GM10266 (cell line): ENCODE results near the gene STARD9.

Source experiments
- DNase-seq: peaks from one replicate; pipeline ENCODE4 v3.0.0; 2012; ENCODE audit errors: extremely low spot score
- CTCF ChIP-seq: IDR thresholded peaks from 2 replicates; pipeline ENCODE4 v1.5.1; 2012; ENCODE audit warnings: mild to moderate bottlenecking, low read depth; ENCODE audit not compliant: control insufficient read depth, insufficient read depth; ENCODE audit errors: missing control alignments

Gene STARD9

GRCh38 chr15:42734076-42734672 is 158.8 kb downstream of the STARD9 start:
- no peak for TF ChIP-seq CTCF
- no peak for DNase-seq

- TF ChIP-seq CTCF: no peak
- DNase-seq: no peak
Observed at GRCh38 chr15:42735382-42736165, 160.2 kb downstream of the STARD9 start.

GRCh38 chr15:42736178-42736792 is 160.9 kb downstream of the STARD9 start:
- TF ChIP-seq CTCF: no peak
- peak; percentile 69 for DNase-seq

- peak; percentile 100 for DNase-seq
- no peak for TF ChIP-seq CTCF
Observed at GRCh38 chr15:42736793-42737528, 161.6 kb downstream of the STARD9 start, which contains the start of gene CDAN1. Gene CDAN1 (minus strand): TSS chr15:42737128. CDS start chr15:42737102, 26 bp downstream.

GRCh38 chr15:42737529-42738328 is 162.3 kb downstream of the STARD9 start:
- no peak for TF ChIP-seq CTCF
- DNase-seq: no peak

- TF ChIP-seq CTCF: no peak
- no peak for DNase-seq
Observed at GRCh38 chr15:42741710-42742109, 166.3 kb downstream of the STARD9 start.
